HCT116 (cell line): ENCODE measurements around the gene HRH4. TPM values are rescaled to one million over a fixed set of nuclear protein-coding genes. Genes with fewer than 3 reads are reported as not detected.

Source experiments
- ATAC-seq: fragments of 200-7000 bp; cut with Tn5 transposase; 2 replicates; pipeline ENCODE4 v1.9.1; 2020; ENCODE audit warnings: mild to moderate bottlenecking, moderate library complexity
- BruUV-seq: library from RNA; stranded (reverse); fragments of 400-500 nt; replicated peaks from 2 replicates; lab custom pipeline; 2021; lab: Mats Ljungman, UMichigan
- CTCF ChIA-PET: fragments of 300-600 bp; sonication (Branson Sonifier 250); formaldehyde crosslinking; loops from one replicate; lab custom pipeline; 2021; ENCODE audit warnings: antibody characterized with exemption; lab: Charles Lee
- POLR2A ChIA-PET: fragments of 300-600, 350-600 bp; sonication (Branson Sonifier 250); formaldehyde crosslinking; loops from one replicate; lab custom pipeline; 2021; ENCODE audit warnings: antibody characterized with exemption; lab: Charles Lee
- RAD21 ChIA-PET, 2 experiments: fragments of 300-600 bp; sonication (Branson Sonifier 250); formaldehyde crosslinking; loops; one replicate each; lab custom pipeline; 2023; ENCODE audit warnings: low total read pairs in 2 of 2; ENCODE audit not compliant: uncharacterized antibody in 2 of 2, unreplicated experiment in 2 of 2, low non-redundant PET in 1 of 2; lab: Charles Lee
- DNase-seq: peaks from one replicate; pipeline ENCODE4 v3.0.0-alpha.2; 2010; ENCODE audit warnings: low read depth, low spot score
- H2AFZ ChIP-seq: fragments of 200-600 bp; shearing (Covaris generic), sonication (generic); 2 replicates; pipeline ENCODE4 v1.6.1; 2017; ENCODE audit warnings: low read depth, mixed run types, mixed read lengths, antibody characterized with exemption, low read length; ENCODE audit not compliant: poor library complexity, severe bottlenecking
- H3K27ac ChIP-seq: 2 replicates; pipeline ENCODE4 v1.5.1; 2012; ENCODE audit warnings: low read depth, low read length
- H3K27me3 ChIP-seq: fragments of 200-600 bp; sonication (generic); 2 replicates; pipeline ENCODE4 v1.6.1; 2016; ENCODE audit warnings: mixed run types, low read length, mixed read lengths; ENCODE audit not compliant: insufficient read depth
- H3K36me3 ChIP-seq, 2 experiments: fragments of 200-500 bp in 1 of 2; fragments of 200-600 bp in 1 of 2; sonication (Bioruptor generic) in 1 of 2; sonication (generic) in 1 of 2; 2 replicates each; pipeline versions ENCODE4 v1.5.1 to v1.6.1; 2014 to 2016; ENCODE audit warnings: low read length in 2 of 2, inconsistent platforms in 1 of 2, mixed read lengths in 1 of 2, mixed run types in 1 of 2; ENCODE audit not compliant: insufficient read depth in 2 of 2, control insufficient read depth in 1 of 2
- H3K4me1 ChIP-seq, 2 experiments: fragments of 200-600 bp in 1 of 2; sonication (generic) in 1 of 2; 2 replicates each; pipeline versions ENCODE4 v1.5.1 to v1.6.1; 2012 to 2017; ENCODE audit warnings: low read length in 2 of 2, inconsistent platforms in 1 of 2, mild to moderate bottlenecking in 1 of 2, mixed read lengths in 1 of 2, mixed run types in 1 of 2, moderate library complexity in 1 of 2; ENCODE audit not compliant: insufficient read depth in 2 of 2, control insufficient read depth in 1 of 2
- H3K4me2 ChIP-seq: fragments of 200-600 bp; sonication (generic); 2 replicates; pipeline ENCODE4 v1.6.1; 2017; ENCODE audit warnings: mixed run types, low read length, mixed read lengths
- H3K4me3 ChIP-seq, 2 experiments: fragments of 200-600 bp in 1 of 2; sonication (generic) in 1 of 2; replicated peaks in 1 of 2; 2 replicates each; pipeline ENCODE4 v1.5.1; 2011 to 2016; ENCODE audit warnings: low read length in 2 of 2, control low read depth in 1 of 2, low read depth in 1 of 2, mild to moderate bottlenecking in 1 of 2, mixed read lengths in 1 of 2, mixed run types in 1 of 2
- H3K79me2 ChIP-seq: fragments of 200-600 bp; sonication (generic); 2 replicates; pipeline ENCODE4 v1.6.1; 2017; ENCODE audit warnings: mild to moderate bottlenecking, mixed run types, low read length, moderate library complexity, mixed read lengths; ENCODE audit not compliant: insufficient read depth
- H3K9ac ChIP-seq: fragments of 200-600 bp; sonication (generic); 2 replicates; pipeline ENCODE4 v1.6.1; 2016; ENCODE audit warnings: low read length, mixed read lengths
- H3K9me2 ChIP-seq: fragments of 200-600 bp; sonication (generic), shearing (Covaris generic); 2 replicates; pipeline ENCODE4 v1.6.1; 2017; ENCODE audit warnings: mixed run types, mild to moderate bottlenecking, moderate library complexity; ENCODE audit not compliant: insufficient read depth
- H3K9me3 ChIP-seq, 2 experiments: fragments of 200-500 bp in 1 of 2; fragments of 200-600 bp in 1 of 2; sonication (Bioruptor generic) in 1 of 2; sonication (generic) in 1 of 2; 2 replicates each; pipeline ENCODE4 v1.6.1; 2014 to 2017; ENCODE audit warnings: low read length in 2 of 2, mixed read lengths in 2 of 2, inconsistent platforms in 1 of 2, low read depth in 1 of 2, mild to moderate bottlenecking in 1 of 2, mixed run types in 1 of 2, moderate library complexity in 1 of 2; ENCODE audit not compliant: control insufficient read depth in 1 of 2, insufficient read depth in 1 of 2
- H4K20me1 ChIP-seq: fragments of 200-600 bp; sonication (generic), shearing (Covaris generic); 2 replicates; pipeline ENCODE4 v1.6.1; 2017; ENCODE audit warnings: mixed run types, mild to moderate bottlenecking, moderate library complexity; ENCODE audit not compliant: insufficient read depth
- ATF3 ChIP-seq: IDR thresholded peaks from 2 replicates; pipeline ENCODE4 v1.6.1; 2012
- CBX3 ChIP-seq: IDR thresholded peaks from 2 replicates; pipeline ENCODE4 v1.6.1; 2012; ENCODE audit warnings: low read depth
- CTCF ChIP-seq, 3 experiments: fragments of 200-600 bp in 1 of 3; sonication (generic) in 1 of 3; IDR thresholded peaks in 2 of 3; conservative IDR thresholded peaks in 1 of 3; 2 replicates each; pipeline ENCODE4 v1.5.1; 2012 to 2017; ENCODE audit warnings: low read depth in 2 of 3, low read length in 2 of 3, antibody characterized with exemption in 1 of 3, borderline replicate concordance in 1 of 3, control low read depth in 1 of 3, mild to moderate bottlenecking in 1 of 3, mixed read lengths in 1 of 3, mixed run types in 1 of 3, moderate library complexity in 1 of 3; ENCODE audit not compliant: insufficient read depth in 1 of 3
- EGR1 ChIP-seq: IDR thresholded peaks from 2 replicates; pipeline ENCODE4 v1.6.1; 2012; ENCODE audit warnings: low read depth
- EZH2phosphoT487 ChIP-seq: fragments of 200-600 bp; IDR thresholded peaks from 2 replicates; pipeline ENCODE4 v1.6.1; 2018; ENCODE audit warnings: antibody characterized with exemption, borderline replicate concordance
- FOSL1 ChIP-seq: IDR thresholded peaks from 2 replicates; pipeline ENCODE4 v1.6.1; 2012; ENCODE audit warnings: low read depth
- JUND ChIP-seq: IDR thresholded peaks from 2 replicates; pipeline ENCODE4 v1.6.1; 2012
- TCF7L2 ChIP-seq: IDR thresholded peaks from 2 replicates; pipeline ENCODE4 v1.7.0; 2011; ENCODE audit warnings: borderline replicate concordance, inconsistent platforms; ENCODE audit not compliant: insufficient read depth, insufficient read length; ENCODE audit errors: extremely low read depth
- YY1 ChIP-seq: IDR thresholded peaks from 2 replicates; pipeline ENCODE4 v1.6.1; 2011; ENCODE audit warnings: low read length, low read depth, moderate library complexity, mild to moderate bottlenecking; ENCODE audit not compliant: insufficient replicate concordance; ENCODE audit errors: extremely low read depth
- intact Hi-C: fragments of 100-400 bp; cut with micrococcal nuclease; formaldehyde crosslinking; loops from 2 replicates; pipeline ENCODE4 v1.10.0; 2022
- total RNA-seq: library from RNA; stranded (reverse); gene quantifications from one replicate; pipeline ENCODE4 v1.2.1, GENCODE V29; 2021; ENCODE audit not compliant: unreplicated experiment

The HRH4 gene
- total RNA-seq, 1 experiment from 2014 or later: not detected

GRCh38 chr18:24509435-24509834 lies 49.0 kb downstream of the HRH4 start:
- RAD21 ChIA-PET: no interaction called here
- TF ChIP-seq TCF7L2: no peak
- TF ChIP-seq EZH2phosphoT487: no peak
- TF ChIP-seq EGR1: no peak
- TF ChIP-seq CTCF (IDR thresholded peaks at IDR 0.05 in 2 of 3, conservative IDR thresholded peaks at IDR 0.05 in 1 of 3; ENCODE audit: borderline replicate concordance in 1 of 3, insufficient read depth in 1 of 3, low read depth in 2 of 3, low read length in 2 of 3): no peak
- TF ChIP-seq JUND: no peak
- POLR2A ChIA-PET: no interaction called here
- no peaks in the 10 kb centered on the region for H3K27me3 ChIP-seq
- no peak overlapping the region for H3K4me2 ChIP-seq
- no peaks in the 10 kb centered on the region for H3K79me2 ChIP-seq
- no peak overlapping the region for H3K27ac ChIP-seq
- no peaks in the 10 kb centered on the region for H4K20me1 ChIP-seq
- peaks cover 0 to 2% of the 10 kb centered on the region in 2 experiments; a peak in 1 of 4 replicates for H3K4me1 ChIP-seq
- no peak overlapping the region for H2AFZ ChIP-seq
- ATAC-seq (no peak), DNase-seq (no peak)
- H3K9ac ChIP-seq: no peak overlapping the region
- BruUV-seq: no TSS peak
- no peaks in the 10 kb centered on the region for H3K36me3 ChIP-seq
- H3K4me3 ChIP-seq: no peak overlapping the region
- intact Hi-C loops: no loop called here
- H3K9me2 ChIP-seq: no peaks in the 10 kb centered on the region
- H3K9me3 ChIP-seq: no peaks in the 10 kb centered on the region
- CTCF ChIA-PET: no interaction called here

GRCh38 chr18:24514439-24514838 lies 54.0 kb downstream of the HRH4 start:
- ATAC-seq (peak; percentile 96), DNase-seq (peak; percentile 84)
- Histone ChIP-seq H3K9me3 (no peaks in the 10 kb centered on the region), H3K9me2 (no peaks in the 10 kb centered on the region), H4K20me1 (no peaks in the 10 kb centered on the region), H3K27me3 (no peaks in the 10 kb centered on the region), H3K79me2 (no peaks in the 10 kb centered on the region), H2AFZ (peak overlapping the region; percentile 73), H3K4me2 (0 out of 2 replicates have a peak overlapping the region, but pooled peaks have one; percentile 11), H3K36me3 (no peaks in the 10 kb centered on the region), H3K27ac (no peak overlapping the region), H3K9ac (no peak overlapping the region), H3K4me3 (no peak overlapping the region), H3K4me1 (peaks cover 0 to 4% of the 10 kb centered on the region in 2 experiments; a peak in 1 of 4 replicates)
- ChIA-PET POLR2A (interaction anchor here (1.0 kb wide), 1 partner anchor 23 kb away, joined by 3 read pairs; no protein-coding TSS in a partner anchor), RAD21 (interaction anchor here in 1 of 2 experiments (1.0 kb wide), 1 partner anchor 27 kb away, joined by 3 read pairs; no protein-coding TSS in a partner anchor), CTCF (interaction anchor here (0.6 to 2.2 kb wide), 13 partner anchors 8 to 212 kb away, joined by 3 to 17 read pairs (median 3); no protein-coding TSS in a partner anchor)
- intact Hi-C loops: no loop called here
- peak; percentile 31; the same call in 1 of the 2 replicates for TF ChIP-seq FOSL1
- peak; percentile 24 to 80 (median 74); a peak in 5 of 6 replicates for TF ChIP-seq CTCF (IDR thresholded peaks at IDR 0.05 in 2 of 3, conservative IDR thresholded peaks at IDR 0.05 in 1 of 3; ENCODE audit: borderline replicate concordance in 1 of 3, insufficient read depth in 1 of 3, low read depth in 2 of 3, low read length in 2 of 3)
- TF ChIP-seq ATF3: no peak
- TF ChIP-seq YY1: no peak
- 0 out of 2 replicates have a peak, but pooled peaks have one; percentile 46 for TF ChIP-seq CBX3
- BruUV-seq: no TSS peak
